Endothelial cell of umbilical vein (primary cell): ENCODE measurements around the gene GALK1.

Source experiments
- CTCF ChIP-seq, 2 donors: IDR thresholded peaks; 1 replicate in 1 of 2; 2 replicates in 1 of 2; pipeline ENCODE4 v1.5.1; 2011; ENCODE audit warnings: low read length in 2 of 2, mild to moderate bottlenecking in 2 of 2, moderate library complexity in 2 of 2, control low read depth in 1 of 2, inconsistent platforms in 1 of 2, low read depth in 1 of 2; ENCODE audit not compliant: insufficient read depth in 1 of 2; ENCODE audit errors: extremely low read depth in 1 of 2
- EZH2 ChIP-seq: IDR thresholded peaks from 2 replicates; pipeline ENCODE4 v1.6.1; 2012; ENCODE audit warnings: borderline replicate concordance, low read depth, mild to moderate bottlenecking, moderate library complexity, low read length, inconsistent platforms; ENCODE audit not compliant: severe bottlenecking
- FOS ChIP-seq: IDR thresholded peaks from 2 replicates; pipeline ENCODE4 v1.6.1; 2011; ENCODE audit warnings: mild to moderate bottlenecking, low read length, moderate library complexity, borderline replicate concordance; ENCODE audit not compliant: insufficient read depth
- GATA2 ChIP-seq: IDR thresholded peaks from 2 replicates; pipeline ENCODE4 v1.7.0; 2011; ENCODE audit warnings: low read depth, mild to moderate bottlenecking, moderate library complexity, mixed read lengths, low read length; ENCODE audit not compliant: insufficient read length, insufficient read depth
- JUN ChIP-seq: IDR thresholded peaks from 2 replicates; pipeline ENCODE4 v1.6.1; 2011; ENCODE audit warnings: borderline replicate concordance, low read depth; ENCODE audit not compliant: insufficient read length, insufficient read depth
- MAX ChIP-seq: IDR thresholded peaks from 2 replicates; pipeline ENCODE4 v1.6.1; 2011; ENCODE audit not compliant: insufficient read depth, insufficient read length
- MYC ChIP-seq: IDR thresholded peaks from one replicate; pipeline ENCODE4 v1.6.1; 2011; ENCODE audit warnings: mild to moderate bottlenecking, low read depth, low read length
- POLR2A ChIP-seq: IDR thresholded peaks from 2 replicates; pipeline ENCODE4 v1.6.1; 2012; ENCODE audit warnings: low read depth, mild to moderate bottlenecking, control low read depth, low read length
- POLR2AphosphoS5 ChIP-seq: IDR thresholded peaks from 2 replicates; pipeline ENCODE4 v1.6.1; 2012; ENCODE audit warnings: low read depth, mild to moderate bottlenecking, control low read depth, low read length, moderate library complexity; ENCODE audit not compliant: insufficient read depth

- TF ChIP-seq EZH2 (no peak), CTCF (IDR thresholded peaks at IDR 0.05; ENCODE audit: extremely low read depth in 1 of 2, insufficient read depth in 1 of 2, low read depth in 1 of 2, low read length in 2 of 2) (no peak), FOS (no peak), JUN (no peak), MAX (no peak), POLR2AphosphoS5 (no peak), POLR2A (no peak), MYC (no peak), GATA2 (no peak)
Measured at GRCh38 chr17:75808549-75808904, 43.5 kb upstream of the GALK1 start.
